Adrenal gland (tissue), 12 donors: ENCODE results near the gene CT45A9. TPM values are rescaled to one million over a fixed set of nuclear protein-coding genes. Genes with fewer than 3 reads are reported as not detected.

Source experiments
- polyA plus RNA-seq, 3 donors: library from polyadenylated mRNA; stranded (reverse); fragments of 200-250 nt in 2 of 3; fragments of 350-450 nt in 1 of 3; fragmentation: Illumina TruSeq in 1 of 3; extraction: RNeasy Lipid Tissue Mini Kit (QIAGEN cat#74804) in 1 of 3; gene quantifications; one replicate each; pipeline ENCODE4 v1.2.3, GENCODE V29; 2013 to 2014
- total RNA-seq, 9 donors: library from RNA; depleted of rRNA in 4 of 9; stranded (reverse); fragments of >200 nt in 4 of 9; fragments of 120-200 nt in 1 of 9; fragmentation: NEBNext Ultra II Directional in 1 of 9; extraction: Animal tissue kit (Norgen Biotek cat#: 25700) in 1 of 9; gene quantifications; one replicate each; pipeline versions ENCODE4 v1.1.0 to v1.2.4, GENCODE V29; 2013 to 2023
- donor health status: healthy with polysubstance abuse.
- donor health status: Bipolar disorder and iron deficiency.
- donor health status: DM: yes; HTN: yes; CAD: no.
- donor health status: DM: no; HTN: no; CAD: no.
- donor health status: DM: no; HTN: no; CAD: no.
- donor health status: DM: yes; HTN: yes; CAD: no.

CT45A9 gene
- total and polyA plus RNA-seq, 12 donors, result not detected

Other genes starting within 250 kb of the CT45A9 start
- gene CT45A1, start 158.2 kb downstream of the CT45A9 start, total RNA-seq, result not detected
- not detected for gene CT45A1, start 158.2 kb downstream of the CT45A9 start, polyA plus RNA-seq
- not detected for gene CT45A3, start 103.6 kb downstream of the CT45A9 start, total RNA-seq
- not detected for gene CT45A3, start 103.6 kb downstream of the CT45A9 start, polyA plus RNA-seq
- not detected for gene CT45A5, start 86.3 kb downstream of the CT45A9 start, total RNA-seq
- not detected for gene CT45A5, start 86.3 kb downstream of the CT45A9 start, polyA plus RNA-seq
- gene CT45A6, start 69.0 kb downstream of the CT45A9 start, total RNA-seq, result not detected
- not detected for gene CT45A6, start 69.0 kb downstream of the CT45A9 start, polyA plus RNA-seq
- not detected for gene CT45A2, start 51.8 kb downstream of the CT45A9 start, total RNA-seq
- gene CT45A2, start 51.8 kb downstream of the CT45A9 start, polyA plus RNA-seq, result not detected
- not detected for gene CT45A7, start 34.5 kb downstream of the CT45A9 start, total RNA-seq
- gene CT45A7, start 34.5 kb downstream of the CT45A9 start, polyA plus RNA-seq, result not detected
- not detected for gene CT45A8, start 17.3 kb downstream of the CT45A9 start, total RNA-seq
- gene CT45A8, start 17.3 kb downstream of the CT45A9 start, polyA plus RNA-seq, result not detected
- gene CT45A10, start 21.6 kb upstream of the CT45A9 start, total RNA-seq, result not detected
- gene CT45A10, start 21.6 kb upstream of the CT45A9 start, polyA plus RNA-seq, result not detected
- gene SAGE1, start 21.9 kb upstream of the CT45A9 start, total RNA-seq, result not detected
- gene SAGE1, start 21.9 kb upstream of the CT45A9 start, polyA plus RNA-seq, result under 1 TPM in 1 of 3 donors, not detected in 2; 0.03 TPM
- gene MMGT1, start 102.2 kb upstream of the CT45A9 start, total RNA-seq, result 10 to 100 TPM in 8 of 9 donors, 1 to 10 TPM in 1; 8.2 to 23.5 (median 13.6) TPM
- gene MMGT1, start 102.2 kb upstream of the CT45A9 start, polyA plus RNA-seq, result 10 to 100 TPM in 1 of 3 donors, 1 to 10 TPM in 2; 1.4 to 20.7 (median 2.9) TPM
- 10 to 100 TPM; 12.4 to 36.2 (median 16.4) TPM for gene SLC9A6, start 113.6 kb upstream of the CT45A9 start, total RNA-seq
- 10 to 100 TPM in 2 of 3 donors, 1 to 10 TPM in 1; 10.0 to 17.2 (median 10.0) TPM for gene SLC9A6, start 113.6 kb upstream of the CT45A9 start, polyA plus RNA-seq